ENCODE data around the gene ZNF566.

- TF ChIP-seq RARB (CRISPR knock-in tag; IDR thresholded peaks at IDR 0.05) (no peak), POU6F1 (CRISPR knock-in tag; IDR thresholded peaks at IDR 0.05; ENCODE audit: borderline replicate concordance, low read depth) (no peak), TCF4 (CRISPR knock-in tag; IDR thresholded peaks at IDR 0.05; ENCODE audit: borderline replicate concordance) (no peak)
Observed at GRCh38 chr19:36497001-36497400, 7.6 kb upstream of the ZNF566 start.
